Astrocyte of the cerebellum (primary cell): ENCODE results near the gene SH3GLB1.

Experiments used
- DNase-seq: peaks from one replicate; pipeline ENCODE4 v3.0.0-alpha.2; 2011; ENCODE audit warnings: low read depth
- H3K4me3 ChIP-seq: 2 replicates; pipeline ENCODE4 v1.5.1; 2011; ENCODE audit warnings: mild to moderate bottlenecking, low read depth, low read length, moderate library complexity
- CTCF ChIP-seq: IDR thresholded peaks from 2 replicates; pipeline ENCODE4 v1.5.1; 2012; ENCODE audit warnings: low read length, low read depth, moderate library complexity, mild to moderate bottlenecking; ENCODE audit errors: missing control alignments
- in situ Hi-C: cut with HindIII; loops from 2 replicates; pipeline ENCODE4 v1.10.0; 2017; ENCODE audit warnings: low sequenced_read_pairs

Gene SH3GLB1

GRCh38 chr1:86765073-86765472 lies 60.7 kb downstream of the SH3GLB1 start:
- DNase-seq, result no peak
- TF ChIP-seq CTCF, result no peak
- H3K4me3 ChIP-seq, result no peak overlapping the region
- in situ Hi-C loops, result no loop called here

GRCh38 chr1:86765674-86766073 lies 61.3 kb downstream of the SH3GLB1 start:
- TF ChIP-seq CTCF, result no peak
- in situ Hi-C loops, result no loop called here
- H3K4me3 ChIP-seq, result no peak overlapping the region
- DNase-seq, result no peak

- TF ChIP-seq CTCF, result no peak
- in situ Hi-C loops, result no loop called here
- no peak for DNase-seq
- no peak overlapping the region for H3K4me3 ChIP-seq
These were observed 64.2 kb downstream of the SH3GLB1 start for GRCh38 chr1:86768554-86768953.

- no peak for DNase-seq
- no peak for TF ChIP-seq CTCF
- in situ Hi-C loops, result no loop called here
- no peak overlapping the region for H3K4me3 ChIP-seq
These were observed 64.7 kb downstream of the SH3GLB1 start for GRCh38 chr1:86769065-86769464.

- DNase-seq, result no peak
- TF ChIP-seq CTCF, result no peak
- no peak overlapping the region for H3K4me3 ChIP-seq
- in situ Hi-C loops, result no loop called here
These were observed 69.2 kb downstream of the SH3GLB1 start for GRCh38 chr1:86773341-86774288.

GRCh38 chr1:86774305-86775295 lies 70.2 kb downstream of the SH3GLB1 start:
- in situ Hi-C loops, result no loop called here
- H3K4me3 ChIP-seq, result no peak overlapping the region
- TF ChIP-seq CTCF, result no peak
- no peak for DNase-seq
